Suprapubic skin (tissue), 4 donors: ENCODE results near the gene UBE2E2.

ENCODE experiments used
- CTCF ChIP-seq, 2 donors: fragments of 200-600 bp in 1 of 2; fragments of 450-650 bp in 1 of 2; sonication (generic) in 1 of 2; IDR thresholded peaks; one replicate each; pipeline ENCODE4 v1.5.1; 2016 to 2019; ENCODE audit warnings: antibody characterized with exemption in 2 of 2, mild to moderate bottlenecking in 1 of 2, moderate library complexity in 1 of 2
- POLR2A ChIP-seq, 2 donors: fragments of 450-650 bp; IDR thresholded peaks; one replicate each; pipeline ENCODE4 v1.6.1; 2017; ENCODE audit warnings: antibody characterized with exemption in 2 of 2, mild to moderate bottlenecking in 2 of 2, moderate library complexity in 2 of 2
- POLR2AphosphoS5 ChIP-seq, 3 donors: sonication (generic); formaldehyde crosslinking; IDR thresholded peaks; one replicate each; pipeline ENCODE4 v1.6.1; 2017; ENCODE audit warnings: antibody characterized with exemption in 3 of 3

GRCh38 chr3:23161896-23162570 lies 41.1 kb upstream of the UBE2E2 start:
- TF ChIP-seq CTCF (IDR thresholded peaks at IDR 0.05) (no peak), POLR2AphosphoS5 (IDR thresholded peaks at IDR 0.05) (no peak), POLR2A (IDR thresholded peaks at IDR 0.05) (no peak)
